Stimulated activated CD4-positive, alpha-beta T cell treated with anti-CD3 and anti-CD28 coated beads, Interleukin-12 subunit alpha, Interleukin-12 subunit beta, amount 100 ng/mL, for 4 hours (primary cell): ENCODE measurements around the gene ELL2.
A peak's percentile ranks its signal among the peaks of the same experiment; 100 is the strongest.

Source experiments
- DNase-seq: peaks from one replicate; pipeline ENCODE4 v3.0.0-alpha.2; 2020

ELL2 gene

DNA sequence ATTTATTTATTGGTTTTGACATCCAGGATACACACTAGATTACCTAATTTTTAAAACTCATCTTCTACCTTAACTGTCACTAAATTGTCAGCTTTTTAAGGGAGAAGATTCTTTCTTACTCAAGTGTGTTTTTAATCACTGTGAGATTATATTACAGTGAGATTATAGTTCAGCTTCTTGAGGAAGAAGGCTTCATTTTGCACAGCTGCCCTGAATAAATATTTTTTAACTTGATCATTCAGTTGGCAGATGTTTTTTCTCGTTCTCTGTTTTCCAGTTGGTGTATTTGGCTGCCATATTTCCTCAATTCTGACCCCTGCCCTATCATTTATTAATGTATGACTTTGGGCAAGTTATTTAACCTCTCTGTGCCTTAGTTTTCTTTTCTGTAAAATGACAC, 15.0 kb upstream of the ELL2 start:
- DNase-seq: no peak

DNA sequence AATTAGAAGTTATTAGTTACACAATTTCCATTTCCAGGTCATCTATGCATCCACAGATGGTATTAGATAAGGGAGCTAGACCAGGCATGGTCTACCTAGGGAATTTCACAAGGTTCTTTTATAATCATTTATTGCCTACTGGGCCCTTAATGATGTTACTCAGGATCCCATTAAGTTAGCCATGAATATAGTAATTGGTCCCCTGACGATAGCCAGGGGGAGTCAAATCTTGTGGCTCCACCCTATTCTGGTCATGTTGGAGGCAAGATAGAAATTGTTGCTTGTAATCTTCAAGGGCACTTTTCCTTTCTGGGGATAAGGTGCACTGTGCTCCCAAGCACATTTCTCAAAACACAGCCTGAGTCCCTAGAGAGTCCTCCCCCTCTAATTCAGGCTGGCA, 14.1 kb upstream of the ELL2 start:
- DNase-seq: no peak

DNA sequence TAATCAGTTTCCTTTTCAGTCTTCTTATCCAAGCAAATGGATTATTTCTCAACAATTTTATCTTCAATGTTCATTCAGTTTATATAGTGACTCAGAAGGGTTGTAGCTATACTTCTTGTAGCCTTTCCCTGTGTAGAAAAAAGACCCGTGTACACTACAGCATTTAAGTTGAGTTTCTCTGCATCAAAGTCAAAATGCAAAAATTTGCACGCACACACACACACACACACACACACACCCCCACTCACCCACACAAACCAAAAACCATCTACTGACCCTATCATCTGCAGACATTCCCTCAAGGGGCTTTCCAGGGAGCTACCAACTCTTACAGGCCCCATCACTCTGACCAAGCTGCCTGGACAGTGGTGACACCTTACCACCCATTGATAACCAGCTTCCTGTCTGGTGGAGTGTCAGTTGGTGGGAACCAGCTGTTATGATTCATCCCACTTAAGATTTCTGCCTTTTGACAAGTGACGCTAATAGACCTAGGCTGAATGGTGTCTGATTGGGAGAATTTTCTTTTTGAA, 12.2 kb upstream of the ELL2 start:
- DNase-seq: no peak

DNA sequence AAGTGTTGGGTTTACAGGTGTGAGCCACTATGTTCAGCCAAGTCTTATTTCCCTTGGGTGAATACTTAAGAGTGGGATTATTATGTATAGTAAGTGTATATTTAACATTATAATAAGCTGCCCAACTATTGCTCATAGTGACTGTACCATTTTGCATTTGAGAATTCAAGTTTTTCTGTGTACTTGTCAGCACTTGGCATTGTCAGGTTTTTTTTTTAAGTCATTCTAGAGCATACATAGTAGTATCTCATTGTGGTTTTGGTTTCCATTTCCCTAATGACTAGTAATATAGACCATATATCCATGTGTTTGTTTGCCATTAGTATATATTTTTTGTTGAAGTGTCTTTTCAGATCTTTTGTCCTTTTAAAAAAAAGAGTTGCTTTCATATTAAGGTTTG, 10.5 kb upstream of the ELL2 start:
- DNase-seq: no peak

GRCh38 chr5:95970359-95970704, 8.7 kb upstream of the ELL2 start:
- DNase-seq: no peak

DNA sequence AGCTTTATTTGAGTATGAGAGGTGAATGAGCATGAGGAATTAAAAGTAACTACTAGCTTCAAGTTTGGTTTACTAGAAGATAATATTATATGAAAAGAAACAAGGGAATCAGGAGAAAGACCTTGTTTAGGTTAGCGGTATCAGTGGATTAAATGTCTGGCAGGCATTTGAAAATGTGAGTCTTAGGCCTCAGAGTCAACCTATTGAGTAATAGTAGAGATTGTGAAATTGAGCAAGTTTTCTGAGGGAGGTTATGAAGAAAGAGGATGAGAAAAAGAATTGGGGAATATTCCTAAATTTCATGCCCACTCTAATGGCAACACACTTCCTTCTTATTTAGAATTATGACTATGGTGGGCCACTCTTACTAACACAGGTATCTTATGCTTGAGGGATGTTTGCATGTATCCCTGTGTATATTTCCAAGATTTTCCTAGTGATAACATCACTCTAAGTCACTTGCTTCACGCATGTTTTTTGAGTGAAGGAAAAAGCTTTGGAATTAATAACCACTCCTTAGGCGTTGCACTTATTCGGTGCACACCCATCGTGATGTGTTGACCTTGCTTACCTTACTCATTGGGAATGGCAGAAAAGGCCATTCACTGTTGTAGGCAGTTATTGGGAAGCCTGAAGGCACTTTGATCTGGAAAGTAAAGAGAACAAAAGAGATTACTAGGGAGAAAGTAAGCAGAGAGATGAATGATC, 8.2 kb upstream of the ELL2 start:
- no peak for DNase-seq

- DNase-seq: no peak
Measured at GRCh38 chr5:95969055-95969454, 7.4 kb upstream of the ELL2 start.

DNA sequence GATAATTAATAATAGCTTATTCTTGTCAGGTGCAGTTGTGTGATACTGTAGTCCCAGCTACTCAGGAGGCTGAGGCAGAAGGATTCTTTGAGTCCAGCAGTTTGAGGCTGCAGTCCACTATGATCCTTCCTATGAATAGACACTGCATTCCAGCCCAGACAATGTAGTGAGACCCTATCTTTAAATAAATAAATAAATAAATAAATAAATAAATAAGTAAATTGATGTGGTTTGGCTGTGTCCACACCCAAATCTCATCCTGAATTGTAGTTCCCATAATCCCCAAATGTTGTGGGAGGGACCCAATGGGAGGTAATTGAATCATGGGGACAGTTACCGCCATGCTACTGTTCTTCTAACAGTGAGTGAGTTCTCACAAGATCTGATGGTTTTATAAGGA, 5.6 kb upstream of the ELL2 start:
- no peak for DNase-seq

DNA sequence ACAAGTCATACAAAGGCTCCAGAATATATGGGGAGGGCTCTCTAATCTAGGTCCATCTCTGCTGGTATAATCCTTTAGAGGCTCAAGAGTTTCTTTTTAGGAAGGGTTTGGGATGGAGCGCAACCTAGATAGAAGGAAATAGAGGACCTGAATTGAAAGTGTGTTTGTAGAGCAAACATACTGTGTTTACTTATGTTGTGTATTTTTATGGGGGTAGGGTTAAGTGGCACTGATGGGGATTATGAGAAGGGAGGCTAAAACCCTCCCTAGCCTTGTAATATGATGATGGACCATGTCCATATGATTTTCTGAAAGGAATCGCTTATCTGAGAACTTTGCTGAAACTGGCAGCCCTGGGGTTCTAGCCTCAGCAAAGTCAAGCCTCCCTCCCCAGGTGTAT, 4.4 kb upstream of the ELL2 start:
- DNase-seq: no peak

DNA sequence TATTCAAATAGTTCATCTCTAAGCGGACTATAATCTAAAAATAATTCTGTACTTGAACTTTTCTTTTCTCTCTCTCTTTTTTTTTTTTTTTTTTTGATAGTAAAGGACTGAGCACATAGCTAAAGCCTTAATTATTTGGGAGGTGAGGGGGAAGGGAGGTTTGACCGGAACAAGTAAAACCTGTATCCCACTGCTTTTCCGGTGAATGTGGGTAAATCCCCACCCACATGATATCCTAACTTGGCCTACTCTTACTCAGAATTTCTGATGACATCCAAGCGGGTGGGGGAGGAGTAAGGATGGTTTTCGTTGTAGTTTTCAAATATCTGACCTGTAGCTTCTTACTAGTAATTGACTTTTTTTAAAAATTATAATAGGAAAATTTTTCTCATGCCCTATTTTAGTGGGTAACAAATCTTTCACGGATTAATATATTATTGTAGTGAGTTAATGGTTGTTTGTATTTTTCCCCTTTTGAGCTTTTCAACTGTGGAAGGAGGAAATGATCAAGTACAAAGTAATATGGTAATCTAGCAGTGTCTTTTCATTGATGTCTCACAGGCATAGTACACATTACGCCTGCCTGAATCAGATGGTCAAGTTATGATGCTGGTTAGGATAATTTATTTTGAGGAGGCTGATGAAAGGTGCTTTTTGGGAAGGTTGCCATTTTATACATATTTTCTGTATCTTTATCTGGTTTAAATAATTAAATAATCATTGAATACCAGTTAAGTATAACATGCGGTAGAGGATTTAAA, 2.2 kb upstream of the ELL2 start:
- DNase-seq: no peak

GRCh38 chr5:95962785-95963184, 1.1 kb upstream of the ELL2 start:
- DNase-seq: no peak

- no peak for DNase-seq
Measured at GRCh38 chr5:95962475-95962773, 773 bp upstream of the ELL2 start.

GRCh38 chr5:95960667-95961616, 709 bp downstream of the ELL2 start:
- peak; percentile 72 for DNase-seq

DNA sequence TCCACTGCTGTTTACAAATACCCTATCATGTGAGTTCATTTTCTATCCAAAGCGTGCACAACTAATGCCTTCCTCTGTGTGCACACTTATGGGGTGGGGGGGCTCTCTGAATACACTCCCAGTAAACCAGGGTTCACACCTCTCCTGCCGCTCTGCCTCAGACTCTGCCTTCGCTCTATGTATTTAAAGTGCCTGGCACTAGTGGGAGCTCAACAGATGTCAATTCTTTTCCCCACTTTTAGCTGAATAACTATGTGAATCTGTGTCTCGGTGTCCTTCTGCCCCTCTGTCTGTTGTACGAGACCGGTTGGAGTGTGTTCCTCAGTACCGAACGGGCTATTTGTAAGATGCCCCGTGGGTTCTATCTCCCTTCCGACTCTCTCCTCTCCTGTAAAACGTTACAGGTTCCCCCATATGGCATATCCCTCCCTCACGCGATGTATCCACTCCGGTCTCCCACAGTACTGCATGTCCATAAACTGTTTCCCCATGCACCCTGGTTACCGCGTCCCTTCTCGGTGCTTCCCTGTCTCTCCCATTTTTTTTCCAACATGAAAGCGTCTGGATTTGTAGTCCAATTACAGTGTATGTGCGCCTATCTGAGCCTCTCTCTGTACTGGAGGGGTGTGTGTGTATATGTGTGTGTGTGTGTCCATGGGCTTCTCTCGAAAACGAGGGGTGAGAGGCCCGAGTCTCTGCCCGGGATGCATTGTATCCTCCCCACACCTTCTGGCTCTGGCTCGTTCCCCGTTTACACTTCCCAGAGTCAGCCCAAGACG, 1.6 kb downstream of the ELL2 start:
- no peak for DNase-seq

DNA sequence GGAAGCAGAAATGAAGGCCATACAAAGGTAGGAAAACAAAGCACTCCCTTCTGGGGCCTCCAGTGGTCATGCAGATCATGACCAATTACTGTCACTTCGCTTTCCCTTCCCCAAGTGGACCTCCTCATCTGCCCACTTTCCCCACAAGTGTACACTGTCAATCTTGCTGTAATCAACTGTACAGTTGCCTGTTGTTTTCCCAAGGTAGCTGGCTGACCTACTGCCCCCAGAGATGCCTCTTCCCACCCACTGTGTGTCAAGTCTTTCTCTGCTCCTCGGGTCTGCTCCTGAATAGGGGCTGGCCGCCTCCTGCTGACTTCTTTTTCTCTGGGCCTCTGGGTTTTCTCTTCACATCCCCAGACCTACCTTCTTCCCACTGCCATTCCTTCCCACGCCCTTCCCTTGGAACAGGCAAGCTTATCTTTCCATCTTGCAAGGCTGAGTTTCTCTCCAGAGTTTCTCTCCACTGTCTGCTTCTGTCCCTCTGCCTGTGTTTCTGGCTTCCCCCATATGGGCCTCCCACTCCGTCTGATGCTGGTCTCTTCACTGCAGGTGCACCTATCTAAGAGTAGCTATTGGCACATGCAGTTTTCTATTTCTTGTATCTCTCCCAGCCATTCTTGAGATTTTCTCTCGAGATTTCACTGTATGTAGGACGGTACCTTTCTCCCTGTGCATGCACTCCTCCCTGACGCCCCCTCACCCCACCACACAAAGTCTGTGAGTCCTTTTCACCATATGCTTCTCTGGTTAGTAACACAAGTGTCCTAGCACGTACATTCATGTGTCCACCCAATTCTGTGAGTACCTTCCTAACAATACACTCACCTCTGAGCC, 2.4 kb downstream of the ELL2 start:
- DNase-seq: no peak

DNA sequence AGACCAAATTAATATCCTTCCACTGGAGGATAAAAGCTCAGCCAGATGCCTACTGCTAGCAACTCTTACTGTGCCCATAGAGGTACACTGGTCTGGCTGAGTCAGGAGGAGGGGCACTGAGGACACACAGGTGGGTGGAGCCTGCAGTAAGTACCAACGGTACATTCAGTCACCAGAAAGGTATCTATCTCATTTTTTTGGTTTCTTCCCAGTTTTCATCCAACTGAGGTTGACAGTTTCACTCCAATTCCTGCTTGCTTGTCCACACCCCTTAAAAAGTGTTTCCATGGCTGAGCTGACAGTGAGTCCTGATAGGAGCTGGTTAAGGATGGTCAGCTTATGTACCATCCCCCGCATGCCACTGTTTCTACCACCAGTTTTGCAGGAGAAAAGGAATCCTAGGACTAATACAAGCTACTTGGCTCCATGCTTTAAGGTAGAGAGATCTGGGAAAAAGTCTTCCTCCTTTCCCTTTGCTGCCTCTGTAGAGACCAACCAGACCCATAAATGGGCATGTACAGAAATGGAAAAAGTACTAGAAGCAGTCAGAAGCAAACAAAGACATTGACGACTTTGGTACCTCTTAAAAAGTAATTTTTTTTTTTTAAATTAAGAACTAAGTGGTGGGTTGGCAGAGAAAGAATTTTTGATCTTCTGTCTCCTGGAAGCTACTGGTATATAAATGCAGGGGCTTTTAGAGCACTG, 3.2 kb downstream of the ELL2 start:
- no peak for DNase-seq

- no peak for DNase-seq
Measured at GRCh38 chr5:95957561-95958203, 4.0 kb downstream of the ELL2 start.

GRCh38 chr5:95956900-95957293, 4.8 kb downstream of the ELL2 start:
- DNase-seq: no peak

DNA sequence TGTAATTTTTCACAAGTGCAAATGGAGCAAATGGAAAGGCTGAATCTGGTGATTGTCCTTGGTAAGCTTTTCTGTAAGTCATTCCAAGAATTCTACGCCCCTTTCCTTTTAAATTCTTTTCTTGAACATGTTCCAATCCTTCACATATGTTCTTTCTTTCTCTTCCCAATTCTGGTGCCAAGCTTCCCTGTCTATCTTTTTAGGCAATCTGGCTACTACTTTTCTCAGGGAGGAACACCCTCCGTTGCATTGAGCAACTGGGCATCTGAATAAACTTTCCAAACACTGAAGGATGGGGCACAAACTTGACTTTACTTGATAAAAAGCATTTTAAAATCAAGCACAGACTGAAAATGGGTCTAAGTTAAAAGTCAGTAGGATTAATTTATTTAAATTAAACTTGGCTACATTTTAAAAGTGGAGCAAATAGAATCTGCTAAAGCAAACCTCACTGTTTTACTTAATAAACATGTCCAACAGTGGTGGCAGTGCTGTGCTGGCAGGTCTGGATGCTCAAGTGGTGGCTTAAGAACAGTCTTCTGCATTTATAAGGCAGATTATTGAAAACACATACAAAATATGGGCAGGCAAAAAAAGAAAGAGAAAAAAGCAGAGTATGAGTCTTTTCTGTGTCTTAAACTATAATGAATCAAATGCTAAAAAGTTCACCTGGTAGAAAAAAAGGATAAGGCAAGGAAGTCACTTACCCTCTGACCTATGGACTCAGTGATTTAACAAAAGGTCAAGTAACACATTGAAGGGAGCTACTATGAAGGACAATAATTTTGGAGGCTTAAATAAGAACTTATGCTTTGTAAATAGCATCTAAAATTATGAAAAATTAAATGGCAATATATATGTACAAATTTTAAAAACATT, 5.4 kb downstream of the ELL2 start:
- DNase-seq: no peak

DNA sequence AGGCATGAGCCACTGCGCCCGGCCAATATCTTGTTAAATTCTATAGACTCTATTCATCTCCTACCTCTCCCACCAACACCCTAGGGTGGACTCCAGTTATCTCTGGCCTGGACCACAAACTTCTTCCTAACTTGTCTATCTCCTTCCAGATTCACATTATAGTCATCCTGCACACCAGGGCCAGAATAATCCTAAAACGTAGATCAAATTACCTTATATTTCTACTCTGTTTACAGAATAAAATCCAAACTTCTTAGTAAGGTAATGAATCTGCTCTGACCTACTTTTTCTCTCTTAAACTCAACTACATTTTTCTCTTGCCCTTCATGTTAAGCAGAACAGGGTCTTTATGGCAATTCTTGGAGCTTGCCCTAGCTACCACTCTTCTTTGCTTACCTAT, 6.9 kb downstream of the ELL2 start:
- DNase-seq: no peak
